Fibroblast of villous mesenchyme (primary cell): ENCODE results near the gene KNL1. TPM values are rescaled to one million over a fixed set of nuclear protein-coding genes. Genes with fewer than 3 reads are reported as not detected.

ENCODE experiments used
- DNase-seq: peaks from one replicate; pipeline ENCODE4 v3.0.0-alpha.2; 2010; ENCODE audit warnings: low read depth
- H3K4me3 ChIP-seq: 2 replicates; pipeline ENCODE4 v1.5.1; 2011; ENCODE audit warnings: low read depth, mild to moderate bottlenecking, low read length
- total RNA-seq: library from RNA; depleted of rRNA; stranded (reverse); fragments of >200 nt; gene quantifications from 2 replicates; pipeline ENCODE4 v1.2.3, GENCODE V29; 2012
- TF ChIP-seq, protein P1 (sequence below): IDR thresholded peaks from 2 replicates; pipeline ENCODE4 v1.5.1; 2012; ENCODE audit warnings: low read depth, mild to moderate bottlenecking, low read length; ENCODE audit not compliant: insufficient read depth

KNL1 gene
- total RNA-seq, 1 donor: 22.9 TPM

DNA sequence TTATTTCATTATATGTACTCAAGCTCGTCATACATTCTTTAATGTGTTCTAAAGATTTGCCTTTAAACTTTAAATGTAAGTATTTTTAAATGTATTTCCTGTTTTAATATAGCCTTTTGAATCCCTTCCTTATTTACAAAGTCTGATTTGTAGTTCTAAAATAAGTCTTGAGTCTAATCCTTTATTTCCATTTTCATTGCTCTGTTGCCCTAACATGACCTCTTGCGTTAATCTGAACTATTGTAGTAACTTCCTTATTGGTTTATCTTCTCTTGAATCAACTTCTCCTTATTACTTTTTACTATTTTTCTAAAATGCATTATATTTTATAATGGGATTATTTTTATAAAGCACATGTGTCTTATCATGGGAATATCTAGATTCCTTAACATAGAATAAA lies 24.0 kb downstream of the KNL1 start:
- H3K4me3 ChIP-seq: no peak overlapping the region
- DNase-seq: no peak
- TF ChIP-seq, protein P1, sequence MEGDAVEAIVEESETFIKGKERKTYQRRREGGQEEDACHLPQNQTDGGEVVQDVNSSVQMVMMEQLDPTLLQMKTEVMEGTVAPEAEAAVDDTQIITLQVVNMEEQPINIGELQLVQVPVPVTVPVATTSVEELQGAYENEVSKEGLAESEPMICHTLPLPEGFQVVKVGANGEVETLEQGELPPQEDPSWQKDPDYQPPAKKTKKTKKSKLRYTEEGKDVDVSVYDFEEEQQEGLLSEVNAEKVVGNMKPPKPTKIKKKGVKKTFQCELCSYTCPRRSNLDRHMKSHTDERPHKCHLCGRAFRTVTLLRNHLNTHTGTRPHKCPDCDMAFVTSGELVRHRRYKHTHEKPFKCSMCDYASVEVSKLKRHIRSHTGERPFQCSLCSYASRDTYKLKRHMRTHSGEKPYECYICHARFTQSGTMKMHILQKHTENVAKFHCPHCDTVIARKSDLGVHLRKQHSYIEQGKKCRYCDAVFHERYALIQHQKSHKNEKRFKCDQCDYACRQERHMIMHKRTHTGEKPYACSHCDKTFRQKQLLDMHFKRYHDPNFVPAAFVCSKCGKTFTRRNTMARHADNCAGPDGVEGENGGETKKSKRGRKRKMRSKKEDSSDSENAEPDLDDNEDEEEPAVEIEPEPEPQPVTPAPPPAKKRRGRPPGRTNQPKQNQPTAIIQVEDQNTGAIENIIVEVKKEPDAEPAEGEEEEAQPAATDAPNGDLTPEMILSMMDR: no peak

DNA sequence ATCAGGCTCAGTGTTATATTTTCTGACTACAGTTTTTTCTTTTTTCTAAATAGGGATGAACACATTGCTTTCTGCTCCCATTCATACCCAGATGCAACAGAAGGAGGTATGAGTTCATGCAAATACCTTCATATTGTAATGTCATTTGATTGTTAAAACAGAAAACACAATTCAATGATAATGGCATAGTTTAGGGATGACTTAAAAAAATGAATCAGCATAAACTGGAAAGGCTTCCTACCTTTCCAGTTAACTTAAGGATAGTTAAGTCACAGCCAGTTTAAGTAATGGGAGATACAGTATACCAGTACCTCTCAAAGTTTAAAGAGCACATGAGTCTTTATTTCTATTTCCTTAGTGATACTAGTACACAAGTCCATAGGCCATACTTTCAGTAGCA lies 24.9 kb downstream of the KNL1 start:
- TF ChIP-seq, protein P1: no peak
- no peak overlapping the region for H3K4me3 ChIP-seq
- no peak for DNase-seq

- H3K4me3 ChIP-seq: no peak overlapping the region
- DNase-seq: no peak
- TF ChIP-seq, protein P1: no peak
Measured at GRCh38 chr15:40623361-40623760, 29.3 kb downstream of the KNL1 start.

DNA sequence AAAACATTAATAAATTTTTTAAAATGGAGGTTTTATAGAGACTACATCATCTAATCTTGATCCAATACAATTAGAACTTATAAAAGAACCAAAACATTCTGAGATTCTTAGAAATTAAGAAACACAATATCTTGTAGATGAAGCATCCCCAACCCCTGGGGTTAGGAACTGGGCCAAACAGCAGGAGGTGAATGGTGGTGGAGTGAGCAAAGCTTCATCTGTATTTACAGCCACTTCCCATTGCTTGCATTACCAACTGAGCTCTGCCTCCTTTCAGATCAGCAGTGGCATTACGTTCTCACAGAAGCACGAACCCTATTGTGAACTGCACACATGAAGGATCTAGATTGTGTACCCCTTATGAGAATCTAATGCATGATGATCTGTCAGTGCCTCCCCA lies 36.3 kb downstream of the KNL1 start:
- TF ChIP-seq, protein P1: no peak
- no peak for DNase-seq
- H3K4me3 ChIP-seq: no peak overlapping the region

GRCh38 chr15:40633178-40633577 lies 39.1 kb downstream of the KNL1 start:
- peak; percentile 84 for DNase-seq
- TF ChIP-seq, protein P1: no peak
- H3K4me3 ChIP-seq: no peak overlapping the region

GRCh38 chr15:40637221-40637745 lies 43.2 kb downstream of the KNL1 start:
- peak; percentile 74 for DNase-seq
- TF ChIP-seq, protein P1: no peak
- H3K4me3 ChIP-seq: no peak overlapping the region

DNA sequence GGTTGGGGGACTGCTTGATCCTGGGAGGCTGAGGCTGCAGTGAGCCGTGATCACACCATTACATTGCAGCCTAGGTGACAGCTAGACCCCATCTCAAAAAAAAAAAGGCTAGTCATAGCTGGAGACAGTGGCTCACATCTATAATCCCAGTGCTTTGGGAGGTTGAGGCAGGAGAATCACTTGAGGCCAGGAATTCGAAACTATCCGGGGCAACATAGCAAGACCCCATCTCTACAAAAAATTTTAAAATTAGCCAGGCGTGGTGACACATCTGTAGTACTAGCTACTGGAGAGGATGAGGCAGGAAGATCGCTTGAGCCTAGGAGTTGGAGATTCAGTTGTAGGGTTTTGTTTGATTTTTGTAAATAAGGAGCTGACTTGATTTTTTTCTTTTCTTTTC lies 45.6 kb downstream of the KNL1 start:
- no peak overlapping the region for H3K4me3 ChIP-seq
- TF ChIP-seq, protein P1: no peak
- no peak for DNase-seq
